ENCODE results near the gene IDI1. TPM values are rescaled to one million over a fixed set of nuclear protein-coding genes. Genes with fewer than 3 reads are reported as not detected.

Gene IDI1
- total RNA-seq, 1 experiment from 2014 or later: 44.7 TPM

DNA sequence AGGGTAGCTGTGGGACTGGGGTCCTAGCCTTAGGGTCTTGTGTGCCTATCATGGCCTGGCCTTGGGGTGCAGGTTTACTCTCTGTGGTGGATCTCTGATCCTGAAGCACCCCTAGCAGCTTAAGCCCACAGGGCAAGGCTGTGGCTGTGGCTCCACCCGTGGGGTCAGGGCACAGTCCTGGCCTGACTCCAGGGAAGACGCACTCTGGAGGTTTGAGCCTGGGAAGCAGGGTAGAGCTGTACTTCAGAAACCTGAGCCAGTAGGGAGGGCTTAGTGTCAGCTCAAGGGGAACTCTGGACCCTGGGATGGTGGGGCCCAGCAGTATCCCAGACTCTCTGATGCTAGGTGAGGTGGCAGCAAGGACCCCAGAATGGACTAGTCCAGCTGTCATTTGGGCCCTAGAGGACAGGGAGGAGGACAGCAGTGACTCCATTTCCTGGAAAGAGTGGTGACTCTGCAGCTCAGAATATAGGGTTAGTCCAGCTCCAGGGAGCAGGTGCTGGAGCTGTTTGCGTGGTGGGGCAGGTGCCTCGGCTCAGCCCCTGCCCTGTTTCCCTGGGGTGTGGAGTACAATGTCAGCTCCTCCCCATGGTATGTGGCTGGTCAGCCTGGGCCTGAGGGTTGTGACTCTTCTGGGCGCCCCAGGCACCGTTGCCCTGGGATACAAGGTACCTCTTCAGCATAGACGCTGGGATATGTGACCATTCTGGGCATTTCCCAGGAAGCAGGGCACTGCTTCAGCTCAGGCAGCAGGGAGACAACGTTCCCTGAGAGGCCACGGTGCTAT, 44.8 kb downstream of the IDI1 start:
- Histone ChIP-seq H4K8ac (replicated peaks; ENCODE audit: insufficient read length, low read depth, low read length) (no peak overlapping the region), H3K9ac (ENCODE audit: extremely low read depth, insufficient read length, low read length) (no peak overlapping the region), H3K79me2 (ENCODE audit: insufficient read depth, low read length) (peaks cover 2% of the 10 kb centered on the region; the same call in 1 of the 2 replicates), H3K4me1 (ENCODE audit: insufficient read depth, low read length) (no peaks in the 10 kb centered on the region), H4K91ac (ENCODE audit: insufficient read length, low read depth, low read length) (no peak overlapping the region), H2BK20ac (ENCODE audit: low read depth, low read length, poor library complexity, severe bottlenecking) (no peak overlapping the region), H2BK5ac (ENCODE audit: insufficient read length, low read length) (no peak overlapping the region), H3K9me3 (ENCODE audit: control insufficient read depth, low read depth, low read length) (no peaks in the 10 kb centered on the region), H3K23me2 (ENCODE audit: insufficient read length, low read depth, low read length, poor library complexity, severe bottlenecking) (no peaks in the 10 kb centered on the region), H2AFZ (ENCODE audit: low read length) (no peak overlapping the region), H2AK5ac (ENCODE audit: insufficient read length, low read length) (no peak overlapping the region), H3K14ac (ENCODE audit: insufficient read depth, low read length) (no peak overlapping the region), H3K27ac (ENCODE audit: insufficient read length, low read depth, low read length) (no peak overlapping the region), H4K5ac (ENCODE audit: insufficient read length, low read depth, low read length) (no peak overlapping the region), H3K27me3 (ENCODE audit: insufficient read depth, low read length) (no peaks in the 10 kb centered on the region), H3K79me1 (ENCODE audit: insufficient read depth, low read depth, low read length, poor library complexity, severe bottlenecking) (no peaks in the 10 kb centered on the region), H2BK12ac (ENCODE audit: insufficient read length, low read depth, low read length) (no peak overlapping the region), H3K23ac (ENCODE audit: insufficient read length, low read depth, low read length) (no peak overlapping the region), H4K20me1 (ENCODE audit: control insufficient read depth, insufficient read depth, insufficient read length) (peaks cover 4% of the 10 kb centered on the region), H2BK120ac (ENCODE audit: low read depth, low read length, poor library complexity, severe bottlenecking) (no peak overlapping the region), H3K4me2 (ENCODE audit: insufficient read depth, insufficient read length, low read length) (no peak overlapping the region), H3K56ac (ENCODE audit: insufficient read length, low read depth, low read length) (no peak overlapping the region), H3K4ac (ENCODE audit: low read depth, low read length) (no peak overlapping the region), H2BK15ac (ENCODE audit: low read depth, low read length) (no peak overlapping the region), H3T11ph (ENCODE audit: low read length) (no peak overlapping the region), H3K18ac (ENCODE audit: insufficient read length, low read depth, low read length) (no peak overlapping the region)
- no peak for DNase-seq
- Mint-ChIP-seq H3K4me1 (no peaks in the 10 kb centered on the region), H3K4me3 (no peak overlapping the region), H3K27ac (no peak overlapping the region; a peak in 1 of 7 replicates), H3K9me3 (no peaks in the 10 kb centered on the region; a peak in 1 of 5 replicates), H3K36me3 (ENCODE audit: insufficient read depth in 1 of 3, low read depth in 3 of 3) (peaks cover 75 to 98% (median 94%) of the 10 kb centered on the region in 3 experiments), H3K27me3 (ENCODE audit: low read depth) (no peaks in the 10 kb centered on the region)
- no CpG with 5 or more reads among the region's 9 CpGs for WGBS (ENCODE audit: extremely low coverage, insufficient read length, low lambda C conversion rate)
- TF ChIP-seq, protein P1, sequence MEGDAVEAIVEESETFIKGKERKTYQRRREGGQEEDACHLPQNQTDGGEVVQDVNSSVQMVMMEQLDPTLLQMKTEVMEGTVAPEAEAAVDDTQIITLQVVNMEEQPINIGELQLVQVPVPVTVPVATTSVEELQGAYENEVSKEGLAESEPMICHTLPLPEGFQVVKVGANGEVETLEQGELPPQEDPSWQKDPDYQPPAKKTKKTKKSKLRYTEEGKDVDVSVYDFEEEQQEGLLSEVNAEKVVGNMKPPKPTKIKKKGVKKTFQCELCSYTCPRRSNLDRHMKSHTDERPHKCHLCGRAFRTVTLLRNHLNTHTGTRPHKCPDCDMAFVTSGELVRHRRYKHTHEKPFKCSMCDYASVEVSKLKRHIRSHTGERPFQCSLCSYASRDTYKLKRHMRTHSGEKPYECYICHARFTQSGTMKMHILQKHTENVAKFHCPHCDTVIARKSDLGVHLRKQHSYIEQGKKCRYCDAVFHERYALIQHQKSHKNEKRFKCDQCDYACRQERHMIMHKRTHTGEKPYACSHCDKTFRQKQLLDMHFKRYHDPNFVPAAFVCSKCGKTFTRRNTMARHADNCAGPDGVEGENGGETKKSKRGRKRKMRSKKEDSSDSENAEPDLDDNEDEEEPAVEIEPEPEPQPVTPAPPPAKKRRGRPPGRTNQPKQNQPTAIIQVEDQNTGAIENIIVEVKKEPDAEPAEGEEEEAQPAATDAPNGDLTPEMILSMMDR (conservative IDR thresholded peaks at IDR 0.05): no peak

Data from H9 (cell line).